B cell (primary cell): ENCODE measurements around the gene NRG2. TPM values are rescaled to one million over a fixed set of nuclear protein-coding genes. Genes with fewer than 3 reads are reported as not detected.
A peak's percentile ranks its signal among the peaks of the same experiment; 100 is the strongest.

Source experiments
- ATAC-seq: fragments of 200-7000 bp; cut with Tn5 transposase; one replicate; pipeline ENCODE4 v1.10.0; 2021; ENCODE audit warnings: low read depth, mild to moderate bottlenecking, moderate number of reproducible peaks, moderate library complexity
- CTCF ChIA-PET: fragments of 350-600 bp; sonication (Branson Sonifier 250); formaldehyde crosslinking; loops from one replicate; lab custom pipeline; 2021; ENCODE audit warnings: antibody characterized with exemption, inconsistent platforms; lab: Charles Lee
- POLR2A ChIA-PET: fragments of 350-600 bp; sonication (Branson Sonifier 250); formaldehyde crosslinking; loops from one replicate; lab custom pipeline; 2021; ENCODE audit warnings: antibody characterized with exemption; lab: Charles Lee
- DNase-seq: peaks from one replicate; pipeline ENCODE4 v3.0.0; 2013
- H2AFZ ChIP-seq: 2 replicates; pipeline ENCODE4 v1.6.1; 2012; ENCODE audit warnings: mild to moderate bottlenecking, low read depth, low read length; ENCODE audit not compliant: insufficient read depth, poor library complexity, severe bottlenecking
- H3K27ac ChIP-seq, 2 donors: 1 replicate in 1 of 2; 2 replicates in 1 of 2; pipeline ENCODE4 v1.5.1; 2012 to 2013; ENCODE audit warnings: low read length in 2 of 2, mild to moderate bottlenecking in 2 of 2, moderate library complexity in 1 of 2
- H3K27me3 ChIP-seq, 4 experiments: fragments of 200-600 bp in 1 of 4; sonication (generic) in 1 of 4; replicated peaks in 1 of 4; 1 replicate in 2 of 4; 2 replicates in 2 of 4; pipeline versions ENCODE4 v1.6.1 to v1.7.0; 2013 to 2016; ENCODE audit warnings: low read length in 3 of 4, mild to moderate bottlenecking in 2 of 4, mixed read lengths in 1 of 4, moderate library complexity in 1 of 4; ENCODE audit not compliant: insufficient read depth in 4 of 4, control insufficient read depth in 3 of 4; ENCODE audit errors: control extremely low read depth in 1 of 4
- H3K36me3 ChIP-seq, 2 experiments: replicated peaks in 1 of 2; 1 replicate in 1 of 2; 2 replicates in 1 of 2; pipeline versions ENCODE4 v1.6.1 to v1.7.1; 2013; ENCODE audit warnings: low read length in 1 of 2; ENCODE audit not compliant: insufficient read depth in 2 of 2, control insufficient read depth in 1 of 2; ENCODE audit errors: control extremely low read depth in 1 of 2, extremely low read depth in 1 of 2
- H3K4me1 ChIP-seq, 2 donors: fragments of 200-600 bp in 1 of 2; sonication (generic) in 1 of 2; 1 replicate in 1 of 2; 2 replicates in 1 of 2; pipeline versions ENCODE4 v1.5.1 to v1.6.1; 2013 to 2017; ENCODE audit warnings: low read length in 2 of 2; ENCODE audit not compliant: control insufficient read depth in 2 of 2, insufficient read depth in 2 of 2
- H3K4me2 ChIP-seq: replicated peaks from 2 replicates; pipeline ENCODE3; 2012; ENCODE audit warnings: mild to moderate bottlenecking, low read depth, low read length; ENCODE audit not compliant: poor library complexity, severe bottlenecking
- H3K4me3 ChIP-seq, 5 experiments: fragments of 200-600 bp in 1 of 5; sonication (generic) in 1 of 5; 1 replicate in 3 of 5; 2 replicates in 2 of 5; pipeline versions ENCODE4 v1.5.1 to v1.7.0; 2011 to 2016; ENCODE audit warnings: low read length in 4 of 5, mild to moderate bottlenecking in 4 of 5, low read depth in 2 of 5, control low read depth in 1 of 5, moderate library complexity in 1 of 5; ENCODE audit not compliant: insufficient read depth in 1 of 5; ENCODE audit errors: control extremely low read depth in 1 of 5, extremely low read depth in 1 of 5
- H3K79me2 ChIP-seq: fragments of 200-600 bp; sonication (generic); one replicate; pipeline ENCODE4 v1.6.0; 2016; ENCODE audit warnings: low read length; ENCODE audit not compliant: control insufficient read depth, insufficient read depth
- H3K9ac ChIP-seq: fragments of 200-600 bp; sonication (generic); 2 replicates; pipeline ENCODE4 v1.6.1; 2017; ENCODE audit warnings: mild to moderate bottlenecking, low read length, moderate library complexity
- H3K9me3 ChIP-seq, 3 donors: one replicate each; pipeline versions ENCODE4 v1.6.1 to v1.7.1; 2013; ENCODE audit warnings: low read length in 2 of 3; ENCODE audit not compliant: control insufficient read depth in 2 of 3, insufficient read depth in 1 of 3; ENCODE audit errors: control extremely low read depth in 1 of 3
- H4K20me1 ChIP-seq: 2 replicates; pipeline ENCODE4 v1.6.0; 2012; ENCODE audit warnings: mild to moderate bottlenecking, low read length; ENCODE audit not compliant: insufficient read depth, control insufficient read depth, poor library complexity, severe bottlenecking
- H3K27ac Mint-ChIP-seq: one replicate; pipeline ENCODE4 v1.8.0; 2021; ENCODE audit warnings: mixed read lengths
- H3K27me3 Mint-ChIP-seq: one replicate; pipeline ENCODE4 v1.8.0; 2021; ENCODE audit warnings: mixed read lengths
- H3K4me1 Mint-ChIP-seq: one replicate; pipeline ENCODE4 v1.8.0; 2021; ENCODE audit warnings: mixed read lengths
- H3K4me3 Mint-ChIP-seq: one replicate; pipeline ENCODE4 v1.8.0; 2021; ENCODE audit warnings: mixed read lengths
- H3K9me3 Mint-ChIP-seq: one replicate; pipeline ENCODE4 v1.8.0; 2022; ENCODE audit warnings: mixed read lengths; ENCODE audit not compliant: insufficient read depth
- CTCF ChIP-seq: fragments of 200-600 bp; IDR thresholded peaks from one replicate; pipeline ENCODE4 v1.8.0; 2022; ENCODE audit warnings: antibody characterized with exemption, mild to moderate bottlenecking
- EZH2 ChIP-seq: IDR thresholded peaks from 2 replicates; pipeline ENCODE4 v1.6.1; 2012; ENCODE audit warnings: borderline replicate concordance, low read depth, mild to moderate bottlenecking, moderate library complexity, low read length; ENCODE audit not compliant: insufficient read depth, poor library complexity, severe bottlenecking
- WGBS: methylation state at CpG from one replicate; pipeline ENCODE4 v1.1.5; 2013; ENCODE audit warnings: missing lambda C conversion rate; ENCODE audit not compliant: insufficient coverage; 5-methylcytosine and 5-hydroxymethylcytosine counted together
- intact Hi-C: fragments of 100-400 bp; cut with micrococcal nuclease; formaldehyde crosslinking; loops from one replicate; pipeline ENCODE4 v1.10.0; 2022
- polyA plus RNA-seq: library from polyadenylated mRNA; depleted of rRNA; stranded (reverse); fragments of >200 nt; gene quantifications from 2 replicates; pipeline ENCODE4 v1.2.3, GENCODE V29; 2012
- total RNA-seq, 2 donors: library from RNA; stranded (reverse); fragments of 120-200 nt in 1 of 2; gene quantifications; 1 replicate in 1 of 2; 2 replicates in 1 of 2; pipeline versions ENCODE4 v1.2.3 to v1.2.4, GENCODE V29; 2013 to 2022

The NRG2 gene
- total and polyA plus RNA-seq, 2 donors (not counting 1 experiment from before 2014, with no cell fraction given), result 0.13 to 0.15 TPM

GRCh38 chr5:139850423-139851016 lies 192.6 kb downstream of the NRG2 start:
- TF ChIP-seq CTCF (no peak), EZH2 (no peak)
- POLR2A ChIA-PET, result no interaction called here

GRCh38 chr5:139849942-139850341 lies 193.2 kb downstream of the NRG2 start:
- Histone ChIP-seq H4K20me1 (no peaks in the 10 kb centered on the region), H3K36me3 (no peaks in the 10 kb centered on the region), H3K4me2 (no peak overlapping the region), H3K4me3 (no peak overlapping the region), H3K27ac (no peak overlapping the region), H3K27me3 (peaks cover 0 to 22% (median 10%) of the 10 kb centered on the region in 4 experiments), H3K9me3 (no peaks in the 10 kb centered on the region), H3K9ac (no peak overlapping the region), H3K4me1 (peaks cover 8 to 12% of the 10 kb centered on the region in 2 donors), H3K79me2 (no peaks in the 10 kb centered on the region), H2AFZ (peak overlapping the region; percentile 5)
- H3K27me3 Mint-ChIP-seq, result peaks cover 4% of the 10 kb centered on the region
- peaks cover 11% of the 10 kb centered on the region for H3K4me1 Mint-ChIP-seq
- ATAC-seq (no peak), DNase-seq (no peak)
- H3K9me3 Mint-ChIP-seq, result no peaks in the 10 kb centered on the region
- peak overlapping the region; percentile 42 for H3K27ac Mint-ChIP-seq
- intact Hi-C loops, result loop anchor here (5.0 kb wide), 4 partner anchors 218 to 1638 kb away; partner anchors contain the start of genes CDC23 and UBE2D2
- CTCF ChIA-PET, result interaction anchor here (0.5 to 3.9 kb wide), 6 partner anchors 10 to 427 kb away, joined by 3 to 21 read pairs (median 4); no protein-coding TSS in a partner anchor
- 75% methylated on average over 2 of the region's 2 CpGs for WGBS
- no peak for TF ChIP-seq EZH2
- TF ChIP-seq CTCF, result no peak
- POLR2A ChIA-PET, result no interaction called here
- peak overlapping the region; percentile 85 for H3K4me3 Mint-ChIP-seq

More at GRCh38 chr5:139850423-139851016, 192.6 kb downstream of the NRG2 start:
- no peak overlapping the region for H3K27ac Mint-ChIP-seq
- Histone ChIP-seq H3K9me3 (no peaks in the 10 kb centered on the region), H3K9ac (no peak overlapping the region), H3K4me3 (no peak overlapping the region), H3K27ac (no peak overlapping the region), H3K36me3 (no peaks in the 10 kb centered on the region), H2AFZ (no peak overlapping the region), H3K4me1 (peaks cover 8 to 12% of the 10 kb centered on the region in 2 donors), H3K79me2 (no peaks in the 10 kb centered on the region), H3K4me2 (no peak overlapping the region), H4K20me1 (no peaks in the 10 kb centered on the region), H3K27me3 (peaks cover 0 to 16% (median 8%) of the 10 kb centered on the region in 4 experiments)
- 83% methylated on average over 2 of the region's 3 CpGs for WGBS
- intact Hi-C loops, result loop anchor here (5.0 kb wide), 1 partner anchor 288 kb away; the partner anchor contains the start of gene UBE2D2
- no peaks in the 10 kb centered on the region for H3K27me3 Mint-ChIP-seq
- peak overlapping the region; percentile 85 for H3K4me3 Mint-ChIP-seq
- DNase-seq (no peak), ATAC-seq (no peak)
- H3K4me1 Mint-ChIP-seq, result peaks cover 11% of the 10 kb centered on the region
- no peaks in the 10 kb centered on the region for H3K9me3 Mint-ChIP-seq
- CTCF ChIA-PET, result interaction anchor here (0.8 to 3.9 kb wide), 5 partner anchors 10 to 428 kb away, joined by 4 to 21 read pairs (median 5); no protein-coding TSS in a partner anchor
